HG03571 (cell line): Measurements from ENCODE around the gene UBE2U.

Experiments used
- ATAC-seq: cut with Tn5 transposase; IDR thresholded peaks from one replicate; pipeline ENCODE4 v1.9.1; 2021; ENCODE audit not compliant: unreplicated experiment

UBE2U gene, protein sequence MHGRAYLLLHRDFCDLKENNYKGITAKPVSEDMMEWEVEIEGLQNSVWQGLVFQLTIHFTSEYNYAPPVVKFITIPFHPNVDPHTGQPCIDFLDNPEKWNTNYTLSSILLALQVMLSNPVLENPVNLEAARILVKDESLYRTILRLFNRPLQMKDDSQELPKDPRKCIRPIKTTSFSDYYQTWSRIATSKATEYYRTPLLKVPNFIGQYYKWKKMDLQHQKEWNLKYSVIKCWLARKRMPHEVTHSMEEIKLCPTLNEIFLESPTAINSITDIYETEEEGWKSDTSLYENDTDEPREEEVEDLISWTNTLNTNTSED

GRCh38 chr1:64203420-64203819, at the start of gene UBE2U:
TSS of gene UBE2U (plus strand) at chr1:64203623. CDS start at chr1:64204051, 428 bp downstream.
- ATAC-seq: no peak

DNA sequence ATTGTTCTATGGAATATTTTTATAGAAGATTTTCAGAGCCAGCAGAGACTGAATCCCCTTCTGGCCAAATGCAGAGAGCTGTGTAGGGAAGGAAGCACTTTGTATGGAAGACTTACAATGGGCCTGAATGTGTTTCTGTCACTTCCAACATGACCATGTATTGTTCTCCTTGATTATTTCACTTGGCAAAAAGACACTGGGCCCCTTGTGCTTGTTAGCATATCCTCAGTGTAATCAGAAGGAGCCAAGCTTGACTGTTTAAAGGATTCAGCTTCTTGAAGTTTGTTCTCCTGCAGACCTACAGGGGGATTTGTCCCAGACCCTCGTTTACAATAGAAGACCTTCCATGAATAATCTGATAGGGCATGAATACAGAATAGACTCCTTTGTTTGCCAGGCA, 48.1 kb upstream of the UBE2U start:
- no peak for ATAC-seq

GRCh38 chr1:64161357-64161941, 42.0 kb upstream of the UBE2U start:
- ATAC-seq: no peak

DNA sequence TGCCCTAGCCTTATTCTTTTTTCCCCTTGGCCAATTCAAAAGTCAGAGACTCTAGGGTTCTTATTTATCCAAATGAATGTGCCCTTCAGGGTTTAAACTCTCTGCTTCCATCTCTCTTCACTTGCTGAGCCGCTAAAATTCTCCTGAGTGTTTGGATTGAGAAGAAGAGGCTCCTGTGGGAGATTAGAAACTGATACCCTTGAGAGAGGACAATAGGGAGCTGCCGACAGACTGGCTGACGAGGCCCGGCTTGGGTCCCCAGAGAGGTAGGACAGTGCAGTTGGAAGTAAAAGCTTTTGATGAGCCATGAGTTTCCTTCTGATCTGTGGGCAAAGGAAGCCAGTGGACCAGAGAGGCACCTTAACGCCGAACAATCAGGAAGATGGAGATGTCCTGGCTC, 41.3 kb upstream of the UBE2U start:
- no peak for ATAC-seq

DNA sequence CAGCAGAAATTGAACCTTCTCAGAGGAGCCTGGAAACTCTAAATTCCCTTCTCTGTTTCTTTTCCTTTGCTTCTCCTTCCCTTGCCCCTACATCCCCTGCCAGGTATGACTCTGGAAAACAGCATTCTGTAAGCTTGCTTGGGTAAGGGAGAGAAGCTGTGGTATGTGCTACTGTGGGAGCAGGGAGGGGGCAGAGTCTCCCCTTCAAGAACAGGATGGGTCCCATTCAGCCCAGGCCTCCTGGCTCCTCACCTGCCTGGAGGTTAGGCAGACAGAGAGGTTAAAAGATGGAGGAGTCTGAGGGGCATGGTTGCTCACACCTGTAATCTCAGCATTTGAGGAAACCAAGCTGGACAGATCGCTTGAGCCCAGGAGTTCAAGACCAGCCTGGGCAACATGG, 40.6 kb upstream of the UBE2U start:
- no peak for ATAC-seq

GRCh38 chr1:64163431-64163830, 40.0 kb upstream of the UBE2U start:
- no peak for ATAC-seq

GRCh38 chr1:64163970-64164369, 39.5 kb upstream of the UBE2U start:
- no peak for ATAC-seq

- no peak for ATAC-seq
Measured at GRCh38 chr1:64166629-64167028, 36.8 kb upstream of the UBE2U start.

DNA sequence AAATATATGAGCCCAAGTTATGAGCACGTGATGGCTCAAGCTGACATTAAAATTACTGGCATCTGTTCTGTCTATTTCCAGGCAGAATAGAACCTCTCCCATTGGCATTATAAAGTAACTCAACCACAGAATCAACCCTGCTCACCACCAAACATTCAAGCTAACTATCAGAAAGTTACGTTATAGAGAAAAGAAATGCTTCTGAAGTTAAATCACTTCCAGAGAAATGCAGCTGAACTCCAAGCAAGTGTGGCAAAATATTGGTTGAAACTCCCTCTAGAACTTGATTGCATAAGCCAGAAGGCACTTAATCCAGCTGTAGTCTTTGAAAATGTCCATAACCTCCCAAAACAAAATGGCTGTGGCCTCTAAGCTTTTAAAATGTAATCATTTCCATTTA, 36.2 kb upstream of the UBE2U start:
- no peak for ATAC-seq

DNA sequence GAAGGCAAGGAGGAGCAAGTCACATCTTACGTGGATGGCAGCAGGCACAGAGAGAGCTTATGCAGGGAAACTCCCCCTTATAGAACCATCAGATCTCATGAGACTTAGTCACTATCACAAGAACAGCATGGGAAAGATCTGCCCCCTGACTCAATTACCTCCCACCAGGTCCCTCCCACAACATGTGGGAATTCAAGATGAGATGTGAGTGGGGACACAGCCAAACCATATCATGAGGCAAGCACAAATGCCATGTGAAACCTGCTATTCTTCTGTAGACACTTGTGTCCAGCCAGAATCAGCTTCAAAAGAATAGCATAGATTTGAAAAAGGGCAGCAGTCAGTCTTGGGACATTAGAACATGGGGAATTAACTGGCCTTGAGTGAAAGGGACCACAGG, 32.2 kb upstream of the UBE2U start:
- ATAC-seq: no peak

- no peak for ATAC-seq
Measured at GRCh38 chr1:64171797-64172281, 31.6 kb upstream of the UBE2U start.

- no peak for ATAC-seq
Measured at GRCh38 chr1:64172458-64172983, 30.9 kb upstream of the UBE2U start.

DNA sequence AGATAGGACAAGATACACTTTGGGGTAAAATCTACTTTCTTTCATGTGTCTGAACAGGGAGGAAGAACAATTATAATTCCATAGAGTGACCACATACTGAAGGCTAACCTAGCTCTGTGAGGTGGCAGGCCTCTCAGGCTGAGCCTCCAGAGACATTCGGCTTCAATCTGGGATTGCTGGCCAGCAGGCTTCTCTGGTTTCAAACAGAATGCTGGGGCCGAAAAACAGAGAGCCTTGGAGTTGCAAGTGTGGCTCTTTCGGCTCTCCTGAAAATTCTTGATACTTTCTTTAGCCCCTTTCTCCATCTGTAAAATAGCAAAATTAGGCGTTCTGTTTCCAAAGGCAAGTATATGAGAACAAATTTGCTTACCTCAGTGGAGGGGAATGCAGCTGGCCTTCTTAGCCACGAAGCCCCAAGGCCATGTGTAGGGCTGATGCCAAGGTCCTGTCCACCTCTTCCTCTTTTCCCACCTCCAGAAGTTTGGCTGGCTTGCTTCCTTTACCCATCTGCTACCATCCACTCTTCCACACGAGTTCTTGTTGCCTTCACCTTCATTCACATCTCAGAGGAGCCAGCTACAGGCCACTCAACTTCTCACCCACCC, 30.0 kb upstream of the UBE2U start:
- no peak for ATAC-seq

- no peak for ATAC-seq
Measured at GRCh38 chr1:64175639-64176038, 27.8 kb upstream of the UBE2U start.

GRCh38 chr1:64176659-64177058, 26.8 kb upstream of the UBE2U start:
- no peak for ATAC-seq

DNA sequence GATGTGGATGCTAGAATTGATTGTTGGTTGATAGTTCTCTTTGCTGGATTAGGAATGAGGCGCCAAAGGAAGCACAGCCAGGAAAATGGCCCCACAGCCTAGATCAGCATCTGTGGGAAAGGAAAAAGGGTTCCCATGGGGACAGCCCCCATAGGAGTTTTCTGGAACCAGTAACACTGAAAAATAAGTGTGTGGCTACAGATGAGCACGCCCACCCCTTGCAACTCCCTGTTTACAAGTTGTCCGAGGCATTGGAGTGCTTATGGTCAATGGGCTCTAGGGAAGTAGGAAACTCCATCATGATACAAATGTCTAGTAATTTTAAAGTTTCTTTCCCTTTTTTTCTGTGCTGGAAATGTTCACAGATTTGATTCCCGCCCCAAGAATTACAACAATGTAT, 23.8 kb upstream of the UBE2U start:
- no peak for ATAC-seq

DNA sequence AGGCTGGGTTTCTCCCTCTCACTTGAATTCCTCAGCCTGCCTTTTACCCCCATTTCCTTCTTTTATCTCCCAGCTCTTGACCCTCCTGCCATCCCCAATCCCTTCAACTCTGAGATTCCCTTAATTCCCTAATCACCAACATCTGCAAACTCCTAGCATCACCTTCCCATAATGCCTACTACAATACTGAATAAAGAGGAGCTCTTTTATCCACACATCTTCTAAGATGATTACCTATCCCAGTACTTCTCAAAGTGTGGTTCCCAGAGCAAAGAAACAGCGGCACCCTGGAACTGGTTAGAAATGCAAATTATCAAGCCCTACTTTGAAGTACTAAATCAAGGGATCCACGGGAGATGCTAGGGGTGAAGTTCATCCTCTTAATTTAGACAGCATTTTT, 21.2 kb upstream of the UBE2U start:
- no peak for ATAC-seq

DNA sequence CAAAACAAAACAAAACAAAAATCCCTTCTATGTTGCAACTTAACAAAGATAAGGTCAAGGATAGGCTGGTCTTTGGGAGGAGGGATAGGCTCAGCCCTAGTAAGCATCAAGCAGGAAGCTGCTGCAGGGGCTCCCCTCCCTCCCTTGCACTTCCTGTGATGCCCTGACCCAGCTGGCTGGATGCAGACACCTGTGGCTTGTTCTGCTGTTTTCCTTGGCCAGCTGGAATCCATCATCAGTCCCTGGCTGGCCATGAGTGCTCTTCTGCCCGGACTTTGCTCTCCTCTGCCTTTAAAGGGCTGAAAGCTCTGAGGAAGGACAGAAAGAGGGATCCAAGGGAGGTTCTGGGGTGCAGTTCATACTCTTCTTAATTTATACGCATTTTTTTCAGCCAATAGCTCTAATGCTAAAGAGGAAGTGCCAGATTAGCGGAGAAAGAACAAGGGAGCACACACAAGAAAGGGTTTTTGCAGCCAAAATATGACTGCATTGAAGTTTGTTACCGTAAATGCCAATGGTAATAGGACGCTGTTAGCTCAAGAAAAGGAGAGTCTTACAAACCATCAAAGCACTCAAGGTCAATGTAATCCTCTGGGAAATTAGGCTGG, 19.9 kb upstream of the UBE2U start:
- no peak for ATAC-seq

DNA sequence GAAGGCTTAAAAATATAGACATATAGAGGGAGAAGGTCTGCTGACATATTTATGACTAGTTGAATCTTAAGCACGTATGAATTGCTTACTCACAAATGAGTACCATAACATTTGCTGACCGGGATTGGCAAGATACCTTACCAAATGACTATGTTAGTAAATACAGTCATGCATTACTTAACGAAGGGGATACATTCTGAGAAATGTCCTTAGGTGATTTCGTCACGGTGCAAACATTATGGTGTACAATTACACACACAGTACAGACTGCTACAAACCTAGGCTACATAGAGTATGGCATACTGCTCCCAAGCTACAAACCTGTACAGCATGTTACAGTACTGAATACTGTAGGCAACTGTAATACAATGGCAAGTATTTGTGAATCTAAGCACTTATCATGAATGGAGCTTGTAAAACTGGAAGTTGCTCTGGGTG, 19.4 kb upstream of the UBE2U start:
- no peak for ATAC-seq

GRCh38 chr1:64186138-64186897, 17.1 kb upstream of the UBE2U start:
- ATAC-seq: no peak

GRCh38 chr1:64186898-64187280, 16.5 kb upstream of the UBE2U start:
- no peak for ATAC-seq
